ENCODE data around the gene ZYX.

The ZYX gene

DNA sequence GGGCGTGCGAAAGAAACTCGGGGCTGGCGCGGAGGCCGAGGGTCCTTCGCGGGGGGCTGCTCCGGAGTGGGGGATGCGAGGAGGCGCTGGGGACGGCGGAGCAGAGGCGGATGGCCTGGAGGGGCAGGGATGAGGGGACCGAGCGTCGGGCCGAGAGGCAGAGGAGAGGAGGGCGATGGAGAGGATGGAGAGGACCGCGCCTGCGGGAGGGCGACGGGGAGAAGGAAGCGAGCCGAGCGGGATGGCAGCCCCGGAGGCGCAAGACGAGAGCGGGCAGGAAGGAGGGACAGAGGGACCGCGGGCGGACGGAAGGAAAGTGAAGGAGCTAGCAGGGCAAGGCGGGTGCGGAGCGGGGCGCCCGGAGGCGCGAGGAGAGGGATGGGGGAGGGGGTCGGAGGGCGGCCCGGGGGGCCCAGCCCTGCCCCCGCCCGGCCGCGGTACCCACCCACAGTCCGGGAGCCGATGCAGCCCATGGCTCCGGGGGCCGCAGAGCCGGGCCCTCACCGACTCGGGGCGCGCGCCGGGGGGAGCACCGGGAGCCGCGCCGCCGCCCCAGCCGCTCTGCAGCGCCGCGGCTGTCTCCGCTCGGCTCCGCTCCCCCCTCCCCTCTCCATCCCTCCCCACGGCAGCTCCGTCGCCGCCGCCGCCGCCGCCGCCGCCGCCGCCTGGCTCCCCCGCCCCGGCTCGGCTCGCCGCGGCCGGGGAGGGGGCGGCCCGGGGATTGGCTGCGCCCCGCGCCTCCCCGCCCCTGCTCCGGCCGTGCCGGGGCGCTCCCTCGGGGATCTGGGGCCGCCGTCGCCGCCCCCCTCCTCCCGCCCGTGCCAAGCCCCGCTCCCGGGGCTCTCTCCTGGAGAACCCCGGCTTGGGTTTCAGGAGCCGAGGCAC is 18.8 kb upstream of the ZYX start, which contains the start of gene FAM131B:
Gene FAM131B, minus strand, starts transcription at position 583 of the 885 bp plus-strand sequence. Its CDS starts 110 bp downstream, at position 473.
- TF ChIP-seq, protein P1, sequence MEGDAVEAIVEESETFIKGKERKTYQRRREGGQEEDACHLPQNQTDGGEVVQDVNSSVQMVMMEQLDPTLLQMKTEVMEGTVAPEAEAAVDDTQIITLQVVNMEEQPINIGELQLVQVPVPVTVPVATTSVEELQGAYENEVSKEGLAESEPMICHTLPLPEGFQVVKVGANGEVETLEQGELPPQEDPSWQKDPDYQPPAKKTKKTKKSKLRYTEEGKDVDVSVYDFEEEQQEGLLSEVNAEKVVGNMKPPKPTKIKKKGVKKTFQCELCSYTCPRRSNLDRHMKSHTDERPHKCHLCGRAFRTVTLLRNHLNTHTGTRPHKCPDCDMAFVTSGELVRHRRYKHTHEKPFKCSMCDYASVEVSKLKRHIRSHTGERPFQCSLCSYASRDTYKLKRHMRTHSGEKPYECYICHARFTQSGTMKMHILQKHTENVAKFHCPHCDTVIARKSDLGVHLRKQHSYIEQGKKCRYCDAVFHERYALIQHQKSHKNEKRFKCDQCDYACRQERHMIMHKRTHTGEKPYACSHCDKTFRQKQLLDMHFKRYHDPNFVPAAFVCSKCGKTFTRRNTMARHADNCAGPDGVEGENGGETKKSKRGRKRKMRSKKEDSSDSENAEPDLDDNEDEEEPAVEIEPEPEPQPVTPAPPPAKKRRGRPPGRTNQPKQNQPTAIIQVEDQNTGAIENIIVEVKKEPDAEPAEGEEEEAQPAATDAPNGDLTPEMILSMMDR (IDR thresholded peaks at IDR 0.05; ENCODE audit: low read depth, low read length) = no peak
- no peak for DNase-seq (ENCODE audit: low read depth in 2 of 2)
- peak within 1 kb of the TSS; percentile 52 to 54 for H3K4me3 ChIP-seq (replicated peaks in 1 of 2; ENCODE audit: low read depth in 2 of 2, low read length in 2 of 2)

DNA sequence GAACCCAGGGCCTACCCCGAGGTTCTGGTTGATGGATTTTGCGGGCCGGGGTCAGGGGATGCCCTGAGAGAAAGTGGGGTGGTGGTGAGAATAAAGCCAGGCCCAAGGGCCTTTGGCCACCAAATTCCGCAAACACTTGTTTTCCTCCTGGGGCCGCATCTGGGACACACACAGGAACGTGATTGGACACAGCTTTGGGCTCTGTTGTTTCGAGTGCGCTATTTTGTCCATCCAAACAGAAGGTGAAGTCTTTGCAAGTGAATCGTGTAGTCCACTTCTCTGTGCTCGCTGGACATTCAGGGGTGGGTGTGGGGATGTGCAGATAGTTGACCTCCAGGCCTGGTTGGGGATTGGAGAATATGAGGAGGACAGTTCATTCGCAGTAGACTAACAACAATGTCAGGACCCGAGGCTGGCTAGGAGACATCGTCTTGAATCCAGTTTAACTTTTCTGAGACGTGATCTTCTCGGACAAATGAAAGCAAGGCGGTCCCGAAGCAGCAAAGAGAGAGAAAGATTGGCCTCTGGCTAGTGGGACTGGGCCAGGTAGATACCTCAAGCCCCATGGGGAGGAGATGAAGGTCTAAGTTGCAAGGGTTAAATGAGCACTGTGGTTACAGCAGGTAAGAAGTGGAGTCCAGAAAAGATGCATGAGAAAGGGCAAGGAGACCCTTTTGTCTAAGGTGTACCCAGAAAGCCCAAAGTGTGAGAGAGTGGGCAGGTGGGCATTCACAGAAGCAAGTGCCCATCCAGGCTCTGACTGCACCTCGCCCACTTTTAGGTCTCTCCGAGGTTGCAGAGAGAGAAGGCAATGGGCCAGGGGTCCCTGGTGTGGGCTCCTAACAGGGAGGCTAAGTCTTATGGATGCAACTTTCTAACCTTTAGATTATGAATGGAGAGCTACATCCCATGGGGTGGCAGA is 17.9 kb upstream of the ZYX start:
- TF ChIP-seq, protein P1 (IDR thresholded peaks at IDR 0.05; ENCODE audit: low read depth, low read length) = no peak
- peak overlapping the region in 1 of 2 donors; percentile 11 for H3K4me3 ChIP-seq (replicated peaks in 1 of 2; ENCODE audit: low read depth in 2 of 2, low read length in 2 of 2)
- DNase-seq (ENCODE audit: low read depth in 2 of 2) = no peak

DNA sequence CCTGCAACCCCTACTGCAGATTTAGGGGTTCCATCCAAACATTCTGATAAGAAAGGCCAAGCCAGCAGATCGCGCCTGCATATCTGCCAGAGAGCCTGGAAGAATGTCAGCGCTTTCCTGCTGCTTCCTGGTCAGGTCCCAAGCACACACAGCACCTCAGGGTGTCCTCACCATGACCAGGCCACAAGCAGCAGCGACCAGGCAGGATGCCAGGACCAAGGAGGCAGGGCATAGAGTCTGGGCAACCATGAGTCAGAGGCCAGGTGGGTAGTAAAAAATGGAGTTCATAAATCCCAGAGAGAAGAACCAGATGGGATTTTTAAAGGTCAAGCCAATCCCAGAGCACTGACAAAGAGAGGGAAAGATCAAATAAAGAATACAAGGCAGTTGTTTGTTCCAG is 13.2 kb upstream of the ZYX start:
- H3K4me3 ChIP-seq (replicated peaks in 1 of 2; ENCODE audit: low read depth in 2 of 2, low read length in 2 of 2) = no peak overlapping the region
- TF ChIP-seq, protein P1 (IDR thresholded peaks at IDR 0.05; ENCODE audit: low read depth, low read length) = no peak
- peak; percentile 9 to 15 for DNase-seq (ENCODE audit: low read depth in 2 of 2)

DNA sequence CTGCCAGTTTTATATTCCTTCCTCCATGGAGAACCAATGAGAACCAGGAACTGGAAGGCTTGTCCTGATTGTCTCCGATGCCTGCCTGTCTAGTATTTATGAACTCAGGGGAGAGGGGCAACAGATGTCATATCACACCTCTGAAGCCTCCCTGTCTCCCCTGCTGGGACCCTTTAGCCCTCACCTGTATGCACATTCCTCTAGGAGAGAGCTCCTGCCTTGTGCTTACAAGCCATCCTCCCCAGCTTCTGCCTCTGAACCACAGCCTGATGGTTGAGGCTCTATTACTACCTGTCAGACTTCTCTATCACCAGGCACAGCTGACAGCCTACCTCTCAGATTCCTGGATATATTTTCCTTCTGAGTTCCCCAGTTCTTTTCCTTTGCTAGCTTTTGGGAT is 12.8 kb upstream of the ZYX start:
- DNase-seq (ENCODE audit: low read depth in 2 of 2) = no peak
- TF ChIP-seq, protein P1 (IDR thresholded peaks at IDR 0.05; ENCODE audit: low read depth, low read length) = no peak
- no peak overlapping the region for H3K4me3 ChIP-seq (replicated peaks in 1 of 2; ENCODE audit: low read depth in 2 of 2, low read length in 2 of 2)

DNA sequence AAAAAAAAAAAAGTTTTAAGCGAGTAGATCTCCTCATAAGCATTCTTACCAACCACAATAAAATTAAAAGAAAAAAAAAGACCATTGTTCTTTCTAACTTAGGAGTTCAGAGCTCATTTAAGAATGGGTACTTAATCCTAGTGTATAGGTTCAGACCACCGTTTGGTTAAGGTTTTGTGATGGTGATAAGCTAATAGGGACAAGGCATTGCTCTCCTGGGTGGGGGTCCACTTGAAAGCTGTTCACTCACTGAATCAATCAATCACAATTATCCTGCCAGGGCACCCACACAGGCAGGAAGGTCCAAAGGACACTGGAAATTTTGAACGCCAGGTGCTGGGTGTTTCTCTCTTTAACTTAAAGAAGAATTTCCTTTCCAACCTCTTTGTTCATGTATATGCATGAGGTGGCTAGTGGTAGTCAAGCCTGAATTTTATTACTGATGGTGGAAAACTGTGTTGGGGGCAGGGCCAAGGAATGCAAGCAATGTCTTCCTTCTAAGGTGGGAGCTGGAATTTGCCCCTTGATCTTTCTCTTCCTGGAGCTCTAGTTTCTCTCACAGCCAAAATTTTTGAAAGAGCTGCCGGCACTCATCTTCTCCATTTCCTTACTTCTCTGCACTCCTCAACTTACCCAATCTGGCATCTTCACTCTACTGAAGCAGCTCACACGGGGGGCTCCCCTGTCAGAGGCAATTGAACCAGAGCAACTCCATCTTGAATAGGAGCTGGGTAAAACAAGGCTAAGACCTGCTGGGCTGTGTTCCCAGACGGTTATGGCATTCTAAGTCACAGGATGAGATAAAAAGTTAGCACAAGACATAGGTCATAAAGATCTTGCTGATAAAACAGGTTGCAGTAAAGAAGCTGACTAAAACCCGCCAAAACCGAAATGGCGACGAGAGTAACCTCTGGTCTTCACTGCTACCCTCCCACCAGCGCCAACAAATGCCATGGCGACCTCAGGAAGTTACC is 11.2 kb upstream of the ZYX start:
- no peak overlapping the region for H3K4me3 ChIP-seq (replicated peaks in 1 of 2; ENCODE audit: low read depth in 2 of 2, low read length in 2 of 2)
- DNase-seq (ENCODE audit: low read depth in 2 of 2) = no peak
- TF ChIP-seq, protein P1 (IDR thresholded peaks at IDR 0.05; ENCODE audit: low read depth, low read length) = no peak

DNA sequence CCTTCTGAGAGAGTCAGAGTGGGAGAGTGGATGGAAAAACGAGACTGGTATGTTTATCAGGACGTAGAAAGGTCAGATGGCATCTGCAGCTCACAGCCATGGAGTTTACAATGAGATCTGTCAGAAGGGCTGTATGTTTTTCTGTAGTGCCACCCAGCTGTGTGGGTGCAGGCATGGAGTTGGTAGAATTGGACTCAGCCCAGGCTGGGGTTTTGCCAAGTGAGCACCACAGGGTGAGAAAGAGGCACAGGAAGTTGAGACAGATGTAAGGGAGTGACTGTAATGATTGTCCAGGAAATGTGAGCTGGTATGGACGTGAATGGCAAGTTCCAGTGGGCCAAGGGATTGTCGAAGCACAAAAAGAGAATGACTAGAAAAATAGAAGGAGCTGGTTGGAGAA is 9.1 kb upstream of the ZYX start:
- DNase-seq (ENCODE audit: low read depth in 2 of 2) = peak; percentile 27 to 49
- TF ChIP-seq, protein P1 (IDR thresholded peaks at IDR 0.05; ENCODE audit: low read depth, low read length) = no peak
- no peak overlapping the region for H3K4me3 ChIP-seq (replicated peaks in 1 of 2; ENCODE audit: low read depth in 2 of 2, low read length in 2 of 2)
